H1 (cell line): Measurements from ENCODE around the gene SLC6A6. TPM values are rescaled to one million over a fixed set of nuclear protein-coding genes. Genes with fewer than 3 reads are reported as not detected.

Experiments
- CREB1 ChIP-seq: IDR thresholded peaks from 2 replicates; pipeline ENCODE4 v1.6.1; 2012; ENCODE audit warnings: inconsistent platforms
- KDM5A ChIP-seq: fragments of 200-600 bp; IDR thresholded peaks from 2 replicates; pipeline ENCODE4 v1.7.1; 2012; ENCODE audit warnings: mild to moderate bottlenecking, low read length, inconsistent platforms, mixed read lengths
- POU5F1 ChIP-seq: IDR thresholded peaks from 2 replicates; pipeline ENCODE4 v1.6.1; 2011; ENCODE audit warnings: low read depth, mild to moderate bottlenecking, low read length, moderate library complexity
- SIN3A ChIP-seq, 2 experiments: IDR thresholded peaks in 1 of 2; conservative IDR thresholded peaks in 1 of 2; 2 replicates each; pipeline ENCODE4 v1.6.1; 2011 to 2012; ENCODE audit warnings: low read length in 2 of 2, improper control_type of control experiment in 1 of 2, low read depth in 1 of 2, mild to moderate bottlenecking in 1 of 2
- polyA plus RNA-seq, 7 experiments: library from polyadenylated mRNA; depleted of rRNA in 3 of 7; stranded (reverse) in 5 of 7; unstranded in 2 of 7; fragments of >200 nt in 5 of 7; fragments of 200-250 nt in 2 of 7; gene quantifications; 1 replicate in 5 of 7; 2 replicates in 1 of 7; 4 replicates in 1 of 7; pipeline versions ENCODE4 v1.2.1 to v1.2.3, GENCODE V29; 2011 to 2013; ENCODE audit warnings: missing spikeins in 2 of 7, mixed read lengths in 2 of 7
- total RNA-seq: library from RNA; stranded (reverse); fragmentation: NEBNext Ultra II Directional; extraction: Animal tissue kit (Norgen Biotek cat#: 25700); gene quantifications from 2 replicates; pipeline ENCODE4 v1.2.1, GENCODE V29; 2021
- TF ChIP-seq, protein P1 (sequence below): IDR thresholded peaks from 2 replicates; pipeline ENCODE4 v1.6.1; 2011; ENCODE audit warnings: low read length, improper control_type of control experiment
- TF ChIP-seq, protein P2 (sequence below): IDR thresholded peaks from 2 replicates; pipeline ENCODE4 v1.6.1; 2012; ENCODE audit warnings: inconsistent platforms

SLC6A6 gene
- total and polyA plus RNA-seq, 2 of the 8 experiments (the other 6 are each of a cell fraction or from before 2014, with no cell fraction given): 66.2 to 144 TPM

DNA sequence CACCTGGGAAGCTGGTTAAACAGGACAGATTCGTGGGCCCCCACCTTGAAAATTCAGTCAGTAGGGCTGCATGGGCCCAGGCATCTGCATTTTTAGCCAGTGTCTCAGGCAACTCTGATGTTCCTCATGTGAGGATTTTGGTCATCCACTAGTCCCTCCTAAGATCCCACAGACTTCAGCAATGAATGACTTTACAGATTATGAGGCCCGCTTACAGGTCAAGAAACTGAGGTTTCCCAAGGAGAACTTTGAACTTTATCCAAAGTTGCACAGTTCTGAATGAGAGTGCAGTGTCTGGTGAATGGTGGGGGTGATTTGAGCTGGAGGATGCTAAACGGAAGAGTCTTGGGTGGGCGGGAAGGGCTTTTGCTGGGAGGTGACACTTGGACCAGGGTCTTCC lies 27.2 kb downstream of the SLC6A6 start (continued):
- no peak for TF ChIP-seq POU5F1
- TF ChIP-seq, protein P1, sequence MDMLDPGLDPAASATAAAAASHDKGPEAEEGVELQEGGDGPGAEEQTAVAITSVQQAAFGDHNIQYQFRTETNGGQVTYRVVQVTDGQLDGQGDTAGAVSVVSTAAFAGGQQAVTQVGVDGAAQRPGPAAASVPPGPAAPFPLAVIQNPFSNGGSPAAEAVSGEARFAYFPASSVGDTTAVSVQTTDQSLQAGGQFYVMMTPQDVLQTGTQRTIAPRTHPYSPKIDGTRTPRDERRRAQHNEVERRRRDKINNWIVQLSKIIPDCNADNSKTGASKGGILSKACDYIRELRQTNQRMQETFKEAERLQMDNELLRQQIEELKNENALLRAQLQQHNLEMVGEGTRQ: no peak
- no peak for TF ChIP-seq KDM5A
- TF ChIP-seq, protein P2, sequence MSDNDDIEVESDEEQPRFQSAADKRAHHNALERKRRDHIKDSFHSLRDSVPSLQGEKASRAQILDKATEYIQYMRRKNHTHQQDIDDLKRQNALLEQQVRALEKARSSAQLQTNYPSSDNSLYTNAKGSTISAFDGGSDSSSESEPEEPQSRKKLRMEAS: no peak
- TF ChIP-seq CREB1: no peak
- TF ChIP-seq SIN3A (conservative IDR thresholded peaks at IDR 0.05 in 1 of 2, IDR thresholded peaks at IDR 0.05 in 1 of 2; ENCODE audit: low read depth in 1 of 2, low read length in 2 of 2): no peak
